HG03354 (cell line): ENCODE measurements around the gene ACBD4.

Experiments
- ATAC-seq: cut with Tn5 transposase; IDR thresholded peaks from one replicate; pipeline ENCODE4 v1.9.1; 2021; ENCODE audit warnings: mild to moderate bottlenecking; ENCODE audit not compliant: unreplicated experiment, poor library complexity, severe bottlenecking

The ACBD4 gene

DNA sequence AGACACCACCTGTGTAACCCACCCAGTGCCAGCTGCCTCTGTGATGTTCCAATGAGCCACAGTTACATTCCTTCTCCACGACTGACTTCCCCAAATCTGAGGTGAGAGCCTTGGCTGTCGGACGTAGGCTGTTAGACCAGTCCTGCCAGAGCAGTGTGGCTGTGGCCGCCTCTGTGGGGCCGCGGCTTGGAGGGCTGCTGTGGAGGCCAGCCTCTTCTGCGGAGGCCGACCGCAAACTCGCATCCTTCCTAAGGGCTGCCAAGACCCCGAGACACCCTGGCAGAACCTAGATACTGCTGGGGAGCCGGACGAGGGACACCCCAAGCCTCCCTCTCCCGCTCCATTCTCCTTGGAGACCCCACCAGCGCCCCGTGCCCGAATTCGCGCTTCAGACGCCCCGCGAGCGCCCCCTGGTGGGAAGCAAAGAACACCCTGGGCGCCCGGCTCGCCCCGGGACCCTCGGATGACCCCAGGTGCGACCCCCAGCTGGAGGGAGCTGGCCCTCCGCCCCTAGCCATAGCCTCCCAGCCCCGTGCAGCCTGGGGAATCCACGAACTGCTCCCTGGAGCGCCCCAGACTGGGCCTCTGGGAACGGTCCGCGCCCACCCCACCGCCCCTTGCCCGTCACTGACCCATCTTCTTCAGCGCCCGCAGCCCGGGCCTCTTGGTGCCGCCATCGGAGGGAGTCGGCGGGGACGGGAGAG lies 3.7 kb upstream of the ACBD4 start:
- no peak for ATAC-seq

- no peak for ATAC-seq
Measured at GRCh38 chr17:45132320-45132571, 3.2 kb upstream of the ACBD4 start, which contains the start of gene PLCD3. PLCD3 (minus strand) TSS chr17:45132515; CDS start chr17:45132410, 105 bp downstream.

GRCh38 chr17:45132572-45133463 lies 2.7 kb upstream of the ACBD4 start:
- ATAC-seq: no peak

DNA sequence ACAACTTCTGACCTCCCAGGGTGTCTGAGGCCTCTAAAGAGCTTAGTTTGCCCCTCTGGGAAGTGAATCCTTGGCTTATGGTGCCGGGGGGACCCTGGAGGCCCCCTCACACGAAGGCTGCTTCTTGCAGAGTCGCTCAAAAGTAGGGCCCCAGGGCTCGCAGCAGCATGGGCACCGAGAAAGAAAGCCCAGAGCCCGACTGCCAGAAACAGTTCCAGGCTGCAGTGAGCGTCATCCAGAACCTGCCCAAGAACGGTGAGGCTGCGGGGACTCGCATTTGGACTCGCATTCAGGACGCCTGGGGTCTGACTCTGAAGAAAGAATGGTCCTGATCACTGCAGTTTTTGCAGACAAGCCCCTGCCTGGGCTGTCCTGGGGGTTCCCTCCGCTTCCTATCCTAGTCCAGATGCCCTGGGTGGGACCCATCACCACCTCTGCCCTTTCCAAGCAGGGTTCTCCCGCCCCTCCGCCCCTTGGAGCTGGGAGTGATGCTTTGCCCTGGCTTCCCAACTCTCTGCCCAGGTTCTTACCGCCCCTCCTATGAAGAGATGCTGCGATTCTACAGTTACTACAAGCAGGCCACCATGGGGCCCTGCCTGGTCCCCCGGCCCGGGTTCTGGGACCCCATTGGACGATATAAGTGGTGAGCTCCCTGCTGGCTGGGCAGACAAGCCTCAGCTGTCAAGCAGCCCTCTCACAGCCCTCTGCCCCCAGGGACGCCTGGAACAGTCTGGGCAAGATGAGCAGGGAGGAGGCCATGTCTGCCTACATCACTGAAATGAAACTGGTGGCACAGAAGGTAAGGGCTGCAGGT lies 698 bp downstream of the ACBD4 start:
- no peak for ATAC-seq

- no peak for ATAC-seq
Measured at GRCh38 chr17:45136846-45137560, 1.5 kb downstream of the ACBD4 start.

- no peak for ATAC-seq
Measured at GRCh38 chr17:45137561-45138305, 2.2 kb downstream of the ACBD4 start.

DNA sequence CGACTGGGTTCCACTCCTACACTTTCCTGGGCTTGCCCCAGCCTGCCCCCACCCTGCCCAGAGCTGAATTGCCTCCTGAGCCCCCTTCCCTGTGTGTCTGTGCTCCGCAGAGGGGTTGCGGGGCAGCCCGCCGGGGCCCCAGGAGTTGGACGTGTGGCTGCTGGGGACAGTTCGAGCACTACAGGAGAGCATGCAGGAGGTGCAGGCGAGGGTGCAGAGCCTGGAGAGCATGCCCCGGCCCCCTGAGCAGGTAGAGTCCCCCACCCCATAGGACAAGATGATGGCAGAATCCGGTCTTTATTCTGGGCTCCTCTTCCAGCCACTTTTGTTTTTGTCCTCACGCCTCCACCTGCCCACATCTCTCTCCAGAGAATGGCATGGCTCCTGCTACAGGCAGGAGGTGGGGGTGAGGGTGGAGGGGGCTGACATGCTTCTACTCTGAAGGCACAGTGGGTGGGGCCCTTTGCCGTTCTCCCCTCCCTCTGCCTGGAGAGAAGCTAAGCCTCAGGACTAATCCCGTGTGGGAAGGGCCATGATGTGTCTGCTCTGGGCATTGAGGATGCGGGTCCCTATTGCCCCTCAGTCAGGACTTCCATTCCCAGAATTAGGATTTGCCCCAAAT lies 3.5 kb downstream of the ACBD4 start:
- no peak for ATAC-seq

- no peak for ATAC-seq
Measured at GRCh38 chr17:45139533-45139920, 4.0 kb downstream of the ACBD4 start.

DNA sequence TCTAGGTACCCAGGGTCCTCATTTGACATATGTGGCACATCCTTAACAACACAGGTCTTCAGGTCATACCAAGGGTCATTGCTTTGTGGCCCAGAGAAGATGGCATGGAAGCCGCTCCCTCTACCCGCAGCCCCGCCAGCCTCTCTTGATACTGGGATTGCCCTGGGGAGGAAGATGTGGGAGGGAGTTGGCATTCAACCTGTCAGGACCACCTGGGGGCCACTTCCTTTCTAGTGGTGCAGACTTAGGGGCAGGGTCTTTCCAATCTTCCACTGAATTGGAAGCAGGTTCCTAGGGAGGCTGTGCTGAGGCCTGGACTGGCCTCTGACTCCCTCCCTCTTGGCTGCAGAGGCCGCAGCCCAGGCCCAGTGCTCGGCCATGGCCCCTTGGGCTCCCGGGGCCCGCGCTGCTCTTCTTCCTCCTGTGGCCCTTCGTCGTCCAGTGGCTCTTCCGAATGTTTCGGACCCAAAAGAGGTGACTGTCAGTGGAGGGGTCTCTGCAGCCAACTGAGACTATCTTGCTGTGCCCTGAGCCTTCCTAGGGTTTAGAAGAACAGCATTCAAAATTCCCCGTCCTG lies 7.7 kb downstream of the ACBD4 start:
- ATAC-seq: no peak

DNA sequence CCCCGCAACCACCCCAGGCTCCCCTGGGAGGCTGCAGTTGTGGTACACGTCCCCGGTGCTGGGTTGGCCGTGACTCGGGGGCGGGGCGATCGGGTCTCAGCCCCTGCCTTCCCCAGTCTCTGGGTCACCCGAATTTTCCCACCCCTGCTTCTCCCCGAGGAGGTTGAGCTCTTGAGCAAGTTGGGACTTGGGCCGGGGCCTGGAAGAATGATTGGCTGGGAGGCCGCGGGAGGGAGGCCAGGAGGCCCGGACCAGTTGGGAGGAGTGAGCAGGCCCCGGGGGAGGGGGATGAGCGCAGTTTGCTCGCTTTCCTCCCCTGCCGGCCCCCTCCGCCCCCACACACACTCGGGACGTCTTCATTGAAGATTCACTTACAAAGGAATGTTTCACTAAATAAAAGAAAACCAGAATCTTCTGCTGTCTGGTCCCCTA lies 8.3 kb downstream of the ACBD4 start:
- ATAC-seq: no peak

DNA sequence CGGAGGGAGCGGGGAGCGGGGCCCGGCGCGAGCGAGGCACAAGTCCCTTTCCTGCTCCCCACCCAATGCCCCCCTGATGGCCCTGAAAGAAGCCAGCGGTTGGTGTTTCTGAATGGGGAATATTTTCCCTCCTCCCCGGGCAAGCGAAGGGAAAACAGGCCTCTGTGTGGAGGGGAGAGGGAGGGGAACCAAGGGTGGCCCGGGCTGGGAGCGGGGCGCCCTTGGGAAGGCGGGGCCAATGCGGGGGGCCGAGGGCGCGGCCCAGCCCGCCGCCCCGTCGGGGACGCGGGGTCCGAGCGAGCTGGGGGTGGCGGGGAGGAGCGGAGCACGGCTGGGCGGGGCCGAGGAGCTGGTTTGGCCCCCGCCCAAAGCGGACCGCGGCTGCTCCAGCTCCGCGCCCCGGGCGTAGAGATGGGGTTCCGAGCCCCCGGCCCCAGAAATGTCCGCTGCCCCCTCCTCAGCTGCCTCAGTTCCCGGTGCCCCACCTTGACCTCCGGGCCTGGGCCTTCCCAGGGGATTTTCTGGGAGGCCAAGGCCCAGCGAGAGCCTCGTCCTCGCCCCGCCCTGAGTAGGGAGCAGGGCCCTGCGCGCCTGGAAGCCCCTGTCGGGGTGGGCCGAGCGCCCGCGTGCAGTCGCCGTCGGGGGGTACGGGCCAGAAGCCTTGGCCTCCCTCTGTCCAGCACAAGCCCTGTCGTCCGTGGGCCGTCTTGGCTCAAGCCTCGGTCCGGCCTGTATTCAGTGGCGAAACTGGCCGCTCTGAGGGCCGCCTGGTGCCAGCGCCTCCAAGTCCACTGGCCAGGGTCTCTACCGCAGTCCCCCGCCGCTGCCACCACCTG lies 8.9 kb downstream of the ACBD4 start:
- no peak for ATAC-seq

- no peak for ATAC-seq
Measured at GRCh38 chr17:45145035-45145389, 9.5 kb downstream of the ACBD4 start.

DNA sequence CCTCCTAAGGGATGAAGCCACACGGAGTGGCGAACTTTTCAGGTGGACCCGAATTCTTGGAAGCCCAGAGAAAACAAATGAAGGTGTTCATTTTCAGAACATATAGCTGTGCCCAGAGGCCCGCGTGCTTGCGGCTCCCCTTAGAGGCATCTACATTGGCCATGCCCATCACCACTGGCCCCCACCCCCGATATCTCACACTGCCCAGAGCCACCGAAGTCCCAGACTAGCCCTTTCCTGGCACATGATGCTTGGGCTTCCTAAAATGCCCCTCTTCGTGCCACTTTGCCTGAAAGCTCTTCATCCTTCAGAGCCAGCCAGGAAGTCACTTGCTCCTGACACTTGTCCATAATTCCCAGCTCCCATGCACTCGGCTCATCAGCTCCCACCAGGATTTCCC lies 10.7 kb downstream of the ACBD4 start:
- no peak for ATAC-seq

DNA sequence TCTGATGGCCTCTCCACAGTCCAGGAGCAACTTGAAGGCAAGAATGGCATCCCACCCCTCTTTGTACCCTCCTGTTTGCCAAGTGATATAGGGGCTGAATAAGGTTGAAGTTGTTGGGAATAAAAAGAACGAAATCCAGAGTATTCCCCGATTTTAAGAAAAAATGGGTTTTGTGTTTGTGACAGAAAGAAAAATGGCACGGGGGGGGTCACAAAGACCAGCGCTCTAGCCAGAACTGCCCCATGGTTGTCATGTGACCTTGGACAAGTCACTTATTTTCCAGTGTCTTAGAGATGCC lies 11.1 kb downstream of the ACBD4 start:
- ATAC-seq: no peak

DNA sequence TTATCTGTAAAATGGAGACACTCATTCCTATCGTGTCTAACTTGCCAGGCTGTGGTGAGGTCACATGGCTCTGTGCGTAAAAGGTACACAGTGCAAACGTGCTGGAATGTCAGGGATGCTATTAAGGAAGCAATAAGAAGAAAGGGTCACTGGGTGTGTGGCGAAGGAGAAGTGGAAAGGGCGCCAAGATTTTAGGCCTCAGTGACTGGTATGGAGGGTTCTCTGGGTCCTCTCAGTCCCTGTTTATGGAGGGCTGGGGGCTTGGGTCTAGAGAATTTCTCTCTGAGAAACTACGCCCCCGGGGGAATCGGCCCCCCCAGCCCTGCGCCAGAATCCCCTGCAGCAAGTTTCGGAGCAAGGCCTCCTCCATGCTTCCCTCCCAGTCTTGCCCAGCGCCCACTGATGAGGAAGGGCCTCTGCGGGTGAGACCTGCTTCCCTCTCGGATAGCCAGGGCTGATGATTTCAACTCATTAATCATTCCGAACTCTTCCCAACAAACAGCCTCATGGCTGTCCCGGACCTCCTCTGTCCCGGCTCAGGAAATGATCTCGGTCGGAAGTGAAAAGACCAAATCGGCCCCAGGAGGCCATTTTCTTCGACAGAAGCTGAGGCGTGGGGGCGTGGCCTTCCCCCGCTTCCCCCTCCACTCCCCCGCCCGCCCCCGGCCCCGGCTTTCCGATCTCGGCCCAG lies 11.5 kb downstream of the ACBD4 start:
- ATAC-seq: no peak

DNA sequence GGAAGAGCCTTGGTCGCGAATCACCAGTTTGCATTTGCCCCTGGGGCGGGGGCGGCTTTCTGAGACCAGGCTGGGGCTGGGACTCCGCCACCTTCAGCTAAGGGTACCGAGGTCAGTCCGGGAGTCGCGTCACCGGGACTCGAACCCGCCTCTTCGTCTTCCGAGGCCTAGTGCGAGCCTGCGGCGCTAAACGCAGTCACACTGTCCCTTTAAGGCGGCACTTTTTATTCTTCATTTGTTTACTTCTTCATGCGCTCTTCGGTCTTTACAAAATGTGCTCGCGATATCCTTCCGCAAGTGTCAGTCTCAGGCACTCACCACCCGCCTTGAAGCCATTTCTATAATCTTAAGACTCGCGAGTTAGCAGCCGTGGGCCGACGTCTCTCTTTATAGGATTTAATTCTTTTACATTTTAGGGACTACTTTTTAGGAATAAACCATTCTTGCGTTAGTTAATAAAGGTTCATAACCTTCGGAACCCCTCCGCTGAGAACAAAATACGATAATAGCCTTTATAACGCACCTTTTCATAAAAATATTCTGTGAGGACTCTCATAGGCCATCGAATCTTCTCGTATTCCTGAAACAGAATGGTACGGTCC lies 12.2 kb downstream of the ACBD4 start:
- ATAC-seq: no peak
